ENCODE data around the gene SPATA13.

Gene SPATA13

GRCh38 chr13:24161010-24161775 lies 673 bp downstream of the SPATA13 start:
- DNase-seq, result peak; percentile 49
- Histone ChIP-seq H3K4me3 (ENCODE audit: low read depth in 1 of 2, low read length in 2 of 2) (peak overlapping the region; percentile 39 to 69; a peak in 3 of 4 replicates), H3K27me3 (ENCODE audit: insufficient read depth, low read length, poor library complexity) (no peaks in the 10 kb centered on the region), H4K20me1 (ENCODE audit: insufficient read depth, low read length) (peaks cover 19% of the 10 kb centered on the region), H3K79me2 (ENCODE audit: insufficient read depth, low read length) (peaks cover 6% of the 10 kb centered on the region; the same call in 1 of the 2 replicates), H3K4me1 (ENCODE audit: insufficient read depth, low read length) (peaks cover 25% of the 10 kb centered on the region), H3K4me2 (ENCODE audit: insufficient read depth, low read length) (peak overlapping the region; percentile 87), H3K9ac (ENCODE audit: low read depth, low read length) (peak overlapping the region; percentile 68), H3K27ac (ENCODE audit: low read length) (peak overlapping the region; percentile 21; the same call in 1 of the 2 replicates), H3K36me3 (ENCODE audit: insufficient read depth, low read length) (peaks cover 8% of the 10 kb centered on the region), H2AFZ (ENCODE audit: low read depth, low read length) (peak overlapping the region; percentile 92), H3K9me3 (ENCODE audit: insufficient read depth, low read length, severe bottlenecking) (no peaks in the 10 kb centered on the region)
- TF ChIP-seq EZH2 (IDR thresholded peaks at IDR 0.05; ENCODE audit: borderline replicate concordance, low read depth, low read length, severe bottlenecking) (no peak), CTCF (IDR thresholded peaks at IDR 0.05; ENCODE audit: borderline replicate concordance, extremely low read depth, low read length, poor library complexity, severe bottlenecking) (no peak)
- ATAC-seq (ENCODE audit: insufficient read depth, low read depth), result peak; percentile 72

GRCh38 chr13:24161980-24162525 lies 1.5 kb downstream of the SPATA13 start:
- no peak overlapping the region for H3K27ac ChIP-seq (ENCODE audit: low read length)
- no peak for ATAC-seq (ENCODE audit: insufficient read depth, low read depth)
- H3K79me2 ChIP-seq (ENCODE audit: insufficient read depth, low read length), result peaks cover 6% of the 10 kb centered on the region; the same call in 1 of the 2 replicates
- peaks cover 25% of the 10 kb centered on the region for H3K4me1 ChIP-seq (ENCODE audit: insufficient read depth, low read length)
- DNase-seq, result no peak
- H3K4me3 ChIP-seq (ENCODE audit: low read depth in 1 of 2, low read length in 2 of 2), result peak overlapping the region in 1 of 2 experiments; percentile 69; a peak in 2 of 4 replicates
- H4K20me1 ChIP-seq (ENCODE audit: insufficient read depth, low read length), result peaks cover 21% of the 10 kb centered on the region
- H3K36me3 ChIP-seq (ENCODE audit: insufficient read depth, low read length), result peaks cover 13% of the 10 kb centered on the region
- H3K4me2 ChIP-seq (ENCODE audit: insufficient read depth, low read length), result peak overlapping the region; percentile 87
- H2AFZ ChIP-seq (ENCODE audit: low read depth, low read length), result no peak overlapping the region
- peak overlapping the region; percentile 68; the same call in 1 of the 2 replicates for H3K9ac ChIP-seq (ENCODE audit: low read depth, low read length)
- TF ChIP-seq CTCF (IDR thresholded peaks at IDR 0.05; ENCODE audit: borderline replicate concordance, extremely low read depth, low read length, poor library complexity, severe bottlenecking) (no peak), EZH2 (IDR thresholded peaks at IDR 0.05; ENCODE audit: borderline replicate concordance, low read depth, low read length, severe bottlenecking) (no peak)
- no peaks in the 10 kb centered on the region for H3K9me3 ChIP-seq (ENCODE audit: insufficient read depth, low read length, severe bottlenecking)
- H3K27me3 ChIP-seq (ENCODE audit: insufficient read depth, low read length, poor library complexity), result no peaks in the 10 kb centered on the region

GRCh38 chr13:24162604-24163003 lies 2.1 kb downstream of the SPATA13 start:
- DNase-seq, result no peak
- no peaks in the 10 kb centered on the region for H3K27me3 ChIP-seq (ENCODE audit: insufficient read depth, low read length, poor library complexity)
- no peak for ATAC-seq (ENCODE audit: insufficient read depth, low read depth)
- peaks cover 24% of the 10 kb centered on the region for H4K20me1 ChIP-seq (ENCODE audit: insufficient read depth, low read length)
- H3K4me3 ChIP-seq (ENCODE audit: low read depth in 1 of 2, low read length in 2 of 2), result no peak overlapping the region
- H3K9ac ChIP-seq (ENCODE audit: low read depth, low read length), result no peak overlapping the region
- H2AFZ ChIP-seq (ENCODE audit: low read depth, low read length), result no peak overlapping the region
- no peak overlapping the region for H3K27ac ChIP-seq (ENCODE audit: low read length)
- peaks cover 6% of the 10 kb centered on the region; the same call in 1 of the 2 replicates for H3K79me2 ChIP-seq (ENCODE audit: insufficient read depth, low read length)
- H3K36me3 ChIP-seq (ENCODE audit: insufficient read depth, low read length), result peaks cover 16% of the 10 kb centered on the region
- TF ChIP-seq CTCF (IDR thresholded peaks at IDR 0.05; ENCODE audit: borderline replicate concordance, extremely low read depth, low read length, poor library complexity, severe bottlenecking), result no peak
- no peak for TF ChIP-seq EZH2 (IDR thresholded peaks at IDR 0.05; ENCODE audit: borderline replicate concordance, low read depth, low read length, severe bottlenecking)
- H3K9me3 ChIP-seq (ENCODE audit: insufficient read depth, low read length, severe bottlenecking), result no peaks in the 10 kb centered on the region
- H3K4me2 ChIP-seq (ENCODE audit: insufficient read depth, low read length), result peak overlapping the region; percentile 87; the same call in 1 of the 2 replicates
- H3K4me1 ChIP-seq (ENCODE audit: insufficient read depth, low read length), result peaks cover 25% of the 10 kb centered on the region

Data from DND-41 (cell line).